ENCODE data around the gene TRIM56.
"Not testable (repeated sequence)": the region's sequence is repeated elsewhere in the genome, so short reads cannot be mapped to it uniquely, and the experiment has no call there.

Gene TRIM56

DNA sequence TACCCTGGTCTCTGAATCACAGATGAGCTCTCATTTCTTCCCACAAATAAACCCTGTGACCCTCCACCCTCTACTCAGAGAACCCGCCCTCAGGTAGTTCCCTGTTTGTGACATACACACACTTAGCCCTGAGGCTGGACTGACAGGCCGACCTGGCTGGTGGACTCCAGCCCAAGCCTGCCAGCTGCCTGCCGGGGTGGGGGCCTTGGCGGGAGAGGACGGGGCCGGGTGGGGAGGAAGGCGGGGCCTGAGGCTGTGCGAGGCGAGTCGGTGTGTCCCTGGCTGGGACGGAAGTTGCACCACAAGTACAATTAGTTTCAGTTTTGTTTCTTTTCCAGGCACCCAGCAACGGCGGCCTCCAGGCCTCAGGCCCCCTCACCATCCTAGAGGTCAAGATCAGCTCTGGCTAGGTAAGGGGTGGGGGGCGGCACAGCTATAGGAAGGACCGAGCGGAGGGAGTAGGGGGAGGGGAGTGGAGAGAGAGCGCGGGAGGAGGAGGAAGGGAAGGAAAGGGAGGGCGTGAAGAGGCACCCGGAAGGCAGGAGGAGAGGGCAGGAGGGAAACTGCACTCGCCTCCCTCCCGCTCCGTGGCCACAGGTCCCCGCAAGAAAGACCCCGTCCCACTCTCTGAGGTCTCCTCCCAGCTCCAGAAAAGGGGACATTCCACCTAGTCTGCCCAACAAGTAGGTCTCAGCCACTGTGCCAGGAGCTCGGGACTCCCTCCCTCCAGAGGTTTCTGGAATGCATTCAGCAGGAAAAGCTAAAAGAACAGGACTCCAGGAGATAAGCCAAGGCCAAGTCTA is at the start of gene TRIM56:
TSS of gene TRIM56 (plus strand) at position 320 of the 803 bp plus-strand sequence. CDS start 1,832 bp downstream, outside the sequence.
- DNase-seq = no peak

DNA sequence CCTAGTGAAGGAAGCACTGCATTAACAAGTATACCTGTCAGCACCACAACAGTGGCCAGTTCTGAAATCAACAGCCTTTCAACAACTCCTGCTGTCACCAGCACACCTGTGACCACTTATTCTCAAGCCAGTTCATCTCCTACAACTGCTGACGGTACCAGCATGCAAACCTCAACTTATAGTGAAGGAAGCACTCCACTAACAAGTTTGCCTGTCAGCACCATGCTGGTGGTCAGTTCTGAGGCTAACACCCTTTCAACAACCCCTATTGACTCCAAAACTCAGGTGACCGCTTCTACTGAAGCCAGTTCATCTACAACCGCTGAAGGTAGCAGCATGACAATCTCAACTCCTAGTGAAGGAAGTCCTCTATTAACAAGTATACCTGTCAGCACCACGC is 49.3 kb upstream of the TRIM56 start:
- DNase-seq = no peak

DNA sequence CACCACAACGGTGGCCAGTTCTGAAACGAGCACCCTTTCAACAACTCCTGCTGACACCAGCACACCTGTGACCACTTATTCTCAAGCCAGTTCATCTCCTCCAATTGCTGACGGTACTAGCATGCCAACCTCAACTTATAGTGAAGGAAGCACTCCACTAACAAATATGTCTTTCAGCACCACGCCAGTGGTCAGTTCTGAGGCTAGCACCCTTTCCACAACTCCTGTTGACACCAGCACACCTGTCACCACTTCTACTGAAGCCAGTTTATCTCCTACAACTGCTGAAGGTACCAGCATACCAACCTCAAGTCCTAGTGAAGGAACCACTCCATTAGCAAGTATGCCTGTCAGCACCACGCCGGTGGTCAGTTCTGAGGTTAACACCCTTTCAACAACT is 44.0 kb upstream of the TRIM56 start:
- not testable (repeated sequence) for DNase-seq

- no peak for DNase-seq
These were observed 26.9 kb upstream of the TRIM56 start for GRCh38 chr7:101058355-101058754.

GRCh38 chr7:101059620-101059942 is 25.7 kb upstream of the TRIM56 start:
- no peak for DNase-seq

GRCh38 chr7:101060992-101061391 is 24.3 kb upstream of the TRIM56 start:
- DNase-seq = no peak

- not testable (repeated sequence) for DNase-seq
These were observed 21.1 kb upstream of the TRIM56 start for GRCh38 chr7:101064176-101064550.

GRCh38 chr7:101065162-101065561 is 20.1 kb upstream of the TRIM56 start:
- DNase-seq = not testable (repeated sequence)

DNA sequence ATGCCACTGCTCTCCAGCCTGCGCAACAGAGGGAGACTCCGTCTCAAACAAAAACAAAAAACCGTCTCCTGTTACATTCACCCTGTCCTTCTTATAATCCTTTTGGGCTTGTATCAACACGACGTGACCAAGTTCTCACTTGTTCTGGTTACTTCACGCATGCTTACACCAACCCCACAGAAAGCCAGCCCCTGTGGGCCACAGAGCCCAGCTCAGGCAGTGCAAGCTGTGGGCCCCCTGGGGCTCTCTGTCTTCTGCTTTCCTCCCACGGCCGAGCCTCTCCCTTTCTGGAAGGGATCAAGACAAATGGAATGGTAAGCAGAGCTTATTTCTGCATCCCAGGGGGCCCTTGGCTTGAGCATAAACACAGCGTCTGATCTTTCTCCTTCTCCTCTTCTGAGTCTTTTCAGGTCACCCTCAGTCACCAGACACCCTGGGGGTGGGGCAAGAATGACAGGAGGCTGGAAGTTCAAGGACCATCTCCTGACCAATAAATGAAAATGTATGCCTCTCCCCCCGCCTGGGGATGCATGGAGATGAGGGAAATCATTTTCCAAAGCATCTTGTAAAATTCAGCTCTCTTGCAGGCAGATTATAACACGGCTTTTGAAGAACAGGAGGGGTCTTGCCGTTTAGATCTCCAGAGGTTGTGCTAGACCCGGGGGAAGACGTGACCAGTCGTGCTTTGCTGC is 19.0 kb upstream of the TRIM56 start:
- no peak for DNase-seq

- no peak for DNase-seq
These were observed 18.5 kb upstream of the TRIM56 start for GRCh38 chr7:101066833-101067177.

DNA sequence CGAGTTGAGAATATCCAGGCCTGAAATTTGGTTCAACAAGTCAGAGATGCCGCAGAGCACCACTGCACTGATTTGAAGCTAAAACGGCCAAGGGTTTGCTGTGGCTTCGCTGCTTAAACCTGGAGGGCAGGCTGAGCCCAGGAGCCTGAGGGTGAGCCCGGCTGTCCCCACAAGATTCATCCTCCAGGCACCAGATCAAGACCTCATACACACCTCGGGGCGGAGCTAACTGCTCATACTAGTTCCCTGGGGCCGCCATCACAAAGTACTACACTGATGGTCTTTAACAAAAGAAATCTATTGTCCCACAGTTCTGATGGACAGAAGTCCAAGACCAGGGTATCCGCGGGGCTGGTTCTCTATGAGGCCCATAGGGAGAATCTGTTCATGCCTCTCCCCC is 16.9 kb upstream of the TRIM56 start:
- no peak for DNase-seq

DNA sequence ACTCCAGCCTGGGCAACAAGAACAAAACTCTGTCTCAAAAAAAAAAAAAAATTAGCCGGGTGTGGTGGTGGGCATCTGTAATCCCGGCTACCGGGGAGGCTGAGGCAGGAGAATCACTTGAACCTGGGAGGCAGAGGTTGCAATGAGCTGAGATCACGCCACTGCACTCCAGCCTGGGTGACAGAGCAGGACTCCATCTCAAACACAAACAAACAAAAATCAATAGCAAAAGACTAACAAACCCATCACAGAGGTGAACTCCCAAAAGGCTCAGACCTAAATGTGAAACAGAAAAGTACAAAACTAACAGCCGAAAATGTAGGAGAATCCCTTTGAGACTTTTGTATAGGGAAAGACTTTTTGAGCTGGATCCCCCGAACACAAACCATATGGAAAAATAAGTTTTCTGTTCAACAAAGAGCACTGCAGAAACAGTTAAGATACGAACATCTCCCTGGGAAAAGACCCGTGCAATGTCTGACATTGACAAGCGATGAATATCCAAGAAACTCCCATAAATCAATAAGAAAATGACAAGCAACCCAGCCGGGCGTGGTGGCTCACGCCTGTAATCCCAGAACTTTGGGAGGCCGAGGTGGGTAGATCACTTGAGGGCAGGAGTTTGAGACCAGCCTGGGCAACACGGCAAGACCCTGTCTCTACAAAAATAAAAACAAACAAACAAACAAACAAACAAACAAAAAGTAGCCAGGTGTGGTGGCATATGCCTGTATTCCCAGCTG is 13.7 kb upstream of the TRIM56 start:
- DNase-seq = not testable (repeated sequence)

DNA sequence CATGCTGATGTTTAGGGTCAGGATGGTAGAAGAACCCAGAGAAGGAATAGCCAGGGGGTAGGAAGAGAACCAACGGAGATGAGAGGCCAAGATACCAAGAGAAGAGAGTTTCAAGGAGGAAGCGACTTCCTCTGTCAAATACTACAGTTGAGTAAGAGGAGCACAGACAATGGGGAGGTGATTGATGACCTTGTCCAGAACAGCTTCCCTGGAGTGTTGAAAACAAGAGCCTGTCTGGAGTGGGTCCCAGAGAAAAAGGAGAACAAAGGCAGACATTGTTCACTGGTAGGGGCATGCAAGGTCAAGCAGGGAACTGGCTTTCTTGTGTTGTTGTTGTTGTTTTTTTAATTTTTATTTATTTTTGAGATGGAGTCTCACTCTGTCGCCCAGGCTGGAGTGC is 9.6 kb upstream of the TRIM56 start:
- DNase-seq = no peak

GRCh38 chr7:101076183-101076582 is 9.1 kb upstream of the TRIM56 start:
- not testable (repeated sequence) for DNase-seq

GRCh38 chr7:101077303-101078086 is 7.8 kb upstream of the TRIM56 start:
- no peak for DNase-seq

- no peak for DNase-seq
These were observed 3.8 kb upstream of the TRIM56 start for GRCh38 chr7:101081432-101081831.

DNA sequence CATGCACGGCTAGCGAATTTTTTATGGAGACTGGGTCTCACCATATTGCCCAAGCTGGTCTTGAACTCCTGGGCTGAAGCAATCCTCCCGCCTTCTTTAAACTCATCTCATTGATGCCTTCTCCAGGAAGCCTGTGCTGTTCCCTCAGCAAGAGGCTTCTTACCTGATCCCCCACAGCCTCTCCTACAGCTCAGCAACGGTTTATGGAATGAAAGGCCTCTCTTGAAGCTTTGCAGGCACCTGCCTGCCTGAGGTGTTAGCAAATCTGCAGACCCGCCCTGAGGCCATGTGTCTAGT is 468 bp upstream of the TRIM56 start:
- DNase-seq = no peak

DNA sequence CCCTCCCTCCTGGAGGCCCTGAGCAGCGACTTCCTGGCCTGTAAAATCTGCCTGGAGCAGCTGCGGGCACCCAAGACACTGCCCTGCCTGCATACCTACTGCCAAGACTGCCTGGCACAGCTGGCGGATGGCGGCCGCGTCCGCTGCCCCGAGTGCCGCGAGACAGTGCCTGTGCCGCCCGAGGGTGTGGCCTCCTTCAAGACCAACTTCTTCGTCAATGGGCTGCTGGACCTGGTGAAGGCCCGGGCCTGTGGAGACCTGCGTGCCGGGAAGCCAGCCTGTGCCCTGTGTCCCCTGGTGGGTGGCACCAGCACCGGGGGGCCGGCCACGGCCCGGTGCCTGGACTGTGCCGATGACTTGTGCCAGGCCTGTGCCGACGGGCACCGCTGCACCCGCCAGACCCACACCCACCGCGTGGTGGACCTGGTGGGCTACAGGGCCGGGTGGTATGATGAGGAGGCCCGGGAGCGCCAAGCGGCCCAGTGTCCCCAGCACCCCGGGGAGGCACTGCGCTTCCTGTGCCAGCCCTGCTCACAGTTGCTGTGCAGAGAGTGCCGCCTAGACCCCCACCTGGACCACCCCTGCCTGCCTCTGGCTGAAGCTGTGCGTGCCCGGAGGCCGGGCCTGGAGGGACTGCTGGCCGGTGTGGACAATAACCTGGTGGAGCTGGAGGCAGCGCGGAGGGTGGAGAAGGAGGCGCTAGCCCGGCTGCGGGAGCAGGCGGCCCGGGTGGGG is 2.2 kb downstream of the TRIM56 start:
- DNase-seq = no peak

- no peak for DNase-seq
These were observed 2.8 kb downstream of the TRIM56 start for GRCh38 chr7:101088069-101088425.

GRCh38 chr7:101088858-101089529 is 3.7 kb downstream of the TRIM56 start:
- no peak for DNase-seq

GRCh38 chr7:101089876-101090275 is 4.6 kb downstream of the TRIM56 start:
- no peak for DNase-seq

DNA sequence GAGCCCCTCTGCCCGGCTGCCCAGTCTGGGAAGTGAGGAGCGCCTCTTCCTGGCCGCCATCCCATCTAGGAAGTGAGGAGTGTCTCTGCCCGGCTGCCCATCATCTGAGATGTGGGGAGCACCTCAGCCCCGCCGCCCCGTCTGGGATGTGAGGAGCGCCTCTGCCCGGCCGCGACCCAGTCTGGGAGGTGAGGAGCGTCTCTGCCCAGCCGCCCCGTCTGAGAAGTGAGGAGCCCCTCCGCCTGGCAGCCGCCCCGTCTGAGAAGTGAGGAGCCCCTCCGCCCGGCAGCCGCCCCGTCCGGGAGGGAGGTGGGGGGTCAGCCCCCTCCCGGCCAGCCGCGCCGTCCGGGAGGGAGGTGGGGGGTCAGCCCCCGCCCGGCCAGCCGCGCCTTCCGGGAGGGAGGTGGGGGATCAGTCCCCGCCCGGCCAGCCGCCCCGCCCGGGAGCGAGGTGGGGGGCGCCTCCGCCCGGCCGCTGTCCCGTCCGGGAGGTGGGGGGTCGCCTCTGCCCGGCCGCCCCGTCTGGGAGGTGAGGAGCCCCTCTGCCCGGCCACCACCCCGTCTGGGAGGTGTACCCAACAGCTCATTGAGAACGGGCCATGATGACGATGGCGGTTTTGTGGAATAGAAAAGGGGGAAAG is 7.1 kb downstream of the TRIM56 start:
- not testable (repeated sequence) for DNase-seq
